ENCODE measurements around the gene PRMT7. TPM values are rescaled to one million over a fixed set of nuclear protein-coding genes. Genes with fewer than 3 reads are reported as not detected.

PRMT7 gene
- total and polyA plus RNA-seq, 10 donors: 25.0 to 66.4 (median 42.0) TPM

DNA sequence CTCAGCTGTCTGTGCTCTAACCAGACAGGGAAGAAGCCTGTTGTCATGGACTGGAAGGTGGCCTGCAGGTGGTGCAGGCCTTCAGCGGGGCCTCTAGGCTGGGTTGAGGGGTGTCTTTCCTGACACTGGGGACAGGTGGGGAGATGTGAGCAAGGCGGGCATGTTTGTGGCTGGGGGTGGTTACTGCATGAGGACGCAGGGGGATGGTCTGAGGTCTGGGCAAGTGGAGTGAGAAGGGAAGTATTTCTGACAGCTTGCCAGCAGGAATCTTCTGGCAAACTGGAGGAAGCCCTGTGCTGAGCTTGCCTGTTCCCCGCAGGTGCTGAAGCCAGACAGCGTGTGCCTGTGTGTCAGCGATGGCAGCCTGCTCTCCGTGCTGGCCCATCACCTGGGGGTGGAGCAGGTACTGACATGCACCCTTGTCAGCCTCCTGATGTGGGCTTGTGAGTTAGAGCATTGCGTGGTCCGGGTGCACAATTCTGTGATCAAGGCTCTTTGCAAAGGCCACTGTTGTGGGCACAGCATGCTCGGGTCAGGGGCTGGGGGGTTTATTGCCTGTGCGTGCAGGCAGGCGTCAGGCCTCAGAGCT is 36.2 kb downstream of the PRMT7 start:
- H3K4me3 ChIP-seq: no peak overlapping the region
- H3K27ac ChIP-seq: no peak overlapping the region
- 67 to 83% (median 80%) methylated on average over 10 to 12 of the region's 12 CpGs for WGBS, 5 donors
- intact Hi-C loops (cut with DNase I; ENCODE audit: low total_unique reads): no loop called here
- peaks cover 0 to 100% (median 85%) of the 10 kb centered on the region in 6 donors for H3K36me3 ChIP-seq
- no peaks in the 10 kb centered on the region for H3K4me1 ChIP-seq
- no peaks in the 10 kb centered on the region for H3K9me3 ChIP-seq
- no peak for DNase-seq
- no peak for TF ChIP-seq CTCF (IDR thresholded peaks at IDR 0.05 in 8 of 11, conservative IDR thresholded peaks at IDR 0.05 in 3 of 11)
- no peak for TF ChIP-seq POLR2AphosphoS5 (IDR thresholded peaks at IDR 0.05)
- no peak for TF ChIP-seq POLR2A (IDR thresholded peaks at IDR 0.05)
- no peaks in the 10 kb centered on the region for H3K27me3 ChIP-seq (replicated peaks in 1 of 7)

DNA sequence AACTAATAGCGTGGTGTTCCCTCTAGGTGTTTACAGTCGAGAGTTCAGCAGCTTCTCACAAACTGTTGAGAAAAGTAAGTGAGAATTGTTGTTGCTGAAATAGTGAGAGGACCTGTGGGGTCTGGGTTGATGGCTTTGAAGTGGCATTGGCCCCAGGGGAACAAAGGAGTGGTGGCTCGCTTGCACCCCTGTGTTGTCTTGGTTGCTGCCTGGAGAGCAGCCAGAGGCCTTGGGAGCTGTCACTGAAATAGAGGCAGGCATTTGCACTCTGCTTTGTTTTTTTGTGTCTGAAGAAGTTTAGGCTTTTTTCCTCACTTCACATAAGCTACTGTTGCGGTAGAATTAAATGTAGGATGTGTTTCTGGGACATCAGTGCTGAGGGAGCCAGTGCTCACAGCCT is 36.8 kb downstream of the PRMT7 start:
- H3K36me3 ChIP-seq: peaks cover 0 to 100% (median 86%) of the 10 kb centered on the region in 6 donors
- no peak overlapping the region for H3K27ac ChIP-seq
- WGBS, 5 donors: 72 to 90% (median 84%) methylated on average over 4 of the region's 4 CpGs

DNA sequence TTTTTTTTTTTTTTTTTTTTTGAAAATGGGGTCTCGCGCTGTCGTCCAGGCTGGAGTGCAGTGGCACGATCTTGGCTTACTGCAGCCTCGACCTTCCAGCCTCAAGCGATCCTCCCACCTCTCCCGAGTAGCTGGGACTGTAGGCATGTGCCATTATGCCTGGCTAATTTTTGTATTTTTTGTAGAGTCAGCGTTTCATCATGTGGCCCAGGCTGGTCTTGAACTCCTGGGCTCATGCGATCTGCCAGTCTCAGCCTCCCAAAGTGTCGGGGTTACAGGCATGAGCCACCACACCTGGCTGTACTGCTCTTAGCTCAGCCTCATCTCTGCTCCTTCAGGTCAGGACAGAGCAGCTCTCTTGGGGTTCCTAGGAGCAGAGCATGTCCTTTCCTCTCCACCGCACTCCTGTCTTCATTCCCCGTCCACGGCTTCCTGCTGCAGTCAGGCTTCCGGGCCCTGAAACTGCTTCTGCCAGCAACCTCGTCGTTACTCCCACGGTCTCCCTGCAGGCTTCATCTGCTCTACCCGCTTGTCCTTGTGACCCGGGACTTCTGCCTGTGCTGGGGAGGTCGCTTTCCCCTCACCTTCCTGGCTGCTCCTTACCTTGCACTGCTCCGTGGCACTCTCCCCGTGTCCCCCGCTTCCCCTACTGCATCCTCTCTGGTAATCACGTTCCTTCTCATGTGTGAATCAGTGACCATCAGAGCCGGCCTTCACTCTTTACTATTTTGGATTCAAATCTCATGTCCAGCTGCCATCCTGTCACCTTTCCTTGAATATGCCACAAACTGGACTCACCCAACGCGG is 38.0 kb downstream of the PRMT7 start:
- intact Hi-C loops (cut with DNase I; ENCODE audit: low total_unique reads): no loop called here
- DNase-seq: no peak
- TF ChIP-seq POLR2AphosphoS5 (IDR thresholded peaks at IDR 0.05) (no peak), POLR2A (IDR thresholded peaks at IDR 0.05) (no peak), CTCF (IDR thresholded peaks at IDR 0.05 in 8 of 11, conservative IDR thresholded peaks at IDR 0.05 in 3 of 11) (no peak)
- Histone ChIP-seq H3K27me3 (replicated peaks in 1 of 7) (no peaks in the 10 kb centered on the region), H3K36me3 (peaks cover 0 to 100% (median 88%) of the 10 kb centered on the region in 6 donors), H3K4me3 (no peak overlapping the region), H3K9me3 (no peaks in the 10 kb centered on the region), H3K27ac (no peak overlapping the region), H3K4me1 (no peaks in the 10 kb centered on the region)
- WGBS, 5 donors: 91 to 95% (median 92%) methylated on average over 25 to 27 of the region's 27 CpGs

More for the DNA sequence above, 36.8 kb downstream of the PRMT7 start:
- TF ChIP-seq POLR2A (IDR thresholded peaks at IDR 0.05) (no peak), POLR2AphosphoS5 (IDR thresholded peaks at IDR 0.05) (no peak), CTCF (IDR thresholded peaks at IDR 0.05 in 8 of 11, conservative IDR thresholded peaks at IDR 0.05 in 3 of 11) (no peak)
- DNase-seq: no peak
- Histone ChIP-seq H3K27me3 (replicated peaks in 1 of 7) (no peaks in the 10 kb centered on the region), H3K9me3 (no peaks in the 10 kb centered on the region), H3K4me1 (no peaks in the 10 kb centered on the region), H3K4me3 (no peak overlapping the region)
- intact Hi-C loops (cut with DNase I; ENCODE audit: low total_unique reads): no loop called here

- Histone ChIP-seq H3K9me3 (no peaks in the 10 kb centered on the region), H3K4me1 (peaks cover 0 to under 1% (median 0%) of the 10 kb centered on the region in 6 donors), H3K27ac (no peak overlapping the region), H3K27me3 (replicated peaks in 1 of 7) (no peaks in the 10 kb centered on the region), H3K4me3 (no peak overlapping the region), H3K36me3 (peaks cover 0 to 100% (median 95%) of the 10 kb centered on the region in 6 donors)
- TF ChIP-seq POLR2AphosphoS5 (IDR thresholded peaks at IDR 0.05) (no peak), CTCF (IDR thresholded peaks at IDR 0.05 in 8 of 11, conservative IDR thresholded peaks at IDR 0.05 in 3 of 11) (no peak), POLR2A (IDR thresholded peaks at IDR 0.05) (no peak)
- WGBS, 5 donors: 95 to 98% (median 96%) methylated on average over 10 of the region's 10 CpGs
- DNase-seq: no peak
- intact Hi-C loops (cut with DNase I; ENCODE audit: low total_unique reads): no loop called here
Observed at GRCh38 chr16:68349838-68350410, 39.1 kb downstream of the PRMT7 start.
